SJSA1 (cell line): Measurements from ENCODE around the gene MLIP. TPM values are rescaled to one million over a fixed set of nuclear protein-coding genes. Genes with fewer than 3 reads are reported as not detected.
A peak's percentile ranks its signal among the peaks of the same experiment; 100 is the strongest.

Experiments used
- DNase-seq, 2 experiments: peaks; one replicate each; pipeline ENCODE4 v3.0.0-alpha.2; 2015 to 2020; ENCODE audit warnings: low spot score in 2 of 2, low read depth in 1 of 2
- H3K27ac ChIP-seq: fragments of 250-450 bp; sonication (Bioruptor Pico); 2 replicates; pipeline ENCODE4 v1.5.1; 2020; ENCODE audit warnings: mild to moderate bottlenecking, moderate library complexity
- H3K27me3 ChIP-seq: fragments of 250-450 bp; sonication (Bioruptor Pico); replicated peaks from 2 replicates; pipeline ENCODE4 v1.5.1; 2020; ENCODE audit warnings: mild to moderate bottlenecking, moderate library complexity
- H3K36me3 ChIP-seq: fragments of 250-450 bp; sonication (Bioruptor Pico); 2 replicates; pipeline ENCODE4 v1.5.1; 2020; ENCODE audit warnings: mild to moderate bottlenecking
- H3K4me1 ChIP-seq: fragments of 250-450 bp; sonication (Bioruptor Pico); replicated peaks from 2 replicates; pipeline ENCODE4 v1.6.1; 2021; ENCODE audit warnings: mild to moderate bottlenecking
- H3K4me3 ChIP-seq: fragments of 250-450 bp; sonication (Bioruptor Pico); 2 replicates; pipeline ENCODE4 v1.5.1; 2020; ENCODE audit warnings: mild to moderate bottlenecking
- H3K9me3 ChIP-seq: fragments of 250-450 bp; sonication (Bioruptor Pico); replicated peaks from 2 replicates; pipeline ENCODE4 v1.5.1; 2020; ENCODE audit warnings: mild to moderate bottlenecking
- total RNA-seq: library from RNA; depleted of rRNA; stranded (reverse); fragments of >200 nt; shearing (Covaris generic); gene quantifications from 2 replicates; pipeline ENCODE4 v1.2.3, GENCODE V29; 2014

The MLIP gene
- total RNA-seq, 1 experiment from 2014 or later = not detected

DNA sequence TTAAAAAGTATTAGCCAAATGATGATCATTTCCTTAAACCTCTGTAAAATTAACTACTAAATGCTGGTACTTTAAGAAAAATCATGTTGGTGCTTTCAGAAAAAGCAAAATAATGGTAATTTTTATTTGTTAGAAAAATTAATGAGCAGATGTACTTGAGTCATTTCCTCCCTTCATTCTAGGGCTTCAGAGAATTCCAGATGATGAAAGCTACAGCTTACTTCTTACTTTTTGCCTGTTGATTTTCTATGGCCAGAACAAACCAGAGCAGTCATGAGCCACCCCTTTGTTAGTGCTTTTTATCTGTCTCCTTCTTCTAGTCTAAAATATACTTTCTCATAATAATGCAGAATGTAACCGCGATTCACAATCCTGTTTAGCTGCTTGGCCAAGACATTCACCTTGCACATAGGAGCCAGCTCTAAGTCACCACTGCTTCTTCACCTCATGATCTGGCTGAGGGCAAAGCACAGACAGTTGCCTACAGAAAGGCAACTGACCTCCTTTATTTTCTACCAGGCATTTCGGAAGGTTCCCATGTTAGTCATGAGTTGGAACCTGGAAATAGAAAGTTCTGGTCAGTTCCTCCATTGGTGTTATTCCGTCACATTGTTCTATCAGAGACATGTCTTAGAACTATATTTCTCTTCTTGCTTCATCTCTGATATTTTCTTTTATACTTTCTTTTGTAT is 153.5 kb downstream of the MLIP start:
- Histone ChIP-seq H3K4me3 (no peak overlapping the region), H3K27ac (no peak overlapping the region), H3K36me3 (no peaks in the 10 kb centered on the region), H3K27me3 (no peaks in the 10 kb centered on the region), H3K4me1 (no peaks in the 10 kb centered on the region), H3K9me3 (no peaks in the 10 kb centered on the region)
- DNase-seq = no peak

DNA sequence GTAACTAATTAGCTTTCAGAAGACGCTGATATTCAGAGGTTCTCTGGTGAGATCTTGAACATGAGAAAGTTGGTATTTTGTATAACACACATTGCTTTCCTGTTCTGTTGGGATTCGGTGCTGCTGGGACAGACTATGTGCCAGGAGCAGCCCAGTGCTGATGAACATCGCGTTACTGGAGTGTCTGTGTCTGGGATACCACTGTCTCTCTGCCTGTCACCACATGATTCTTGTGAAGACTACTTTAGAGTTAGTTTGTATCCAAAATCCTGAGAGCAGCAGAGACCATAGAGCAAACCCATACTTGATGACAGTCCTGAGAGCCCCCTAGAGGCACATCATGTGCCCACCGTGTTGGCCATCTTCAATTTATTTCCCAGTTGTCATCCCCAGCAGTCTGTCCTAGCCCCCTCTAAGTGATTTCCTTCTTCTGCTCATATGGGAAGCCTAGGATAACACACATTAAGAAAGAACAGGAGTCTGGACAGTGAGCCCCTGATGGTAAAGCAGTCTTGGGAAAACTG is 155.2 kb downstream of the MLIP start:
- Histone ChIP-seq H3K27me3 (no peaks in the 10 kb centered on the region), H3K36me3 (no peaks in the 10 kb centered on the region), H3K9me3 (no peaks in the 10 kb centered on the region), H3K4me3 (no peak overlapping the region), H3K27ac (no peak overlapping the region), H3K4me1 (no peaks in the 10 kb centered on the region)
- DNase-seq = no peak

DNA sequence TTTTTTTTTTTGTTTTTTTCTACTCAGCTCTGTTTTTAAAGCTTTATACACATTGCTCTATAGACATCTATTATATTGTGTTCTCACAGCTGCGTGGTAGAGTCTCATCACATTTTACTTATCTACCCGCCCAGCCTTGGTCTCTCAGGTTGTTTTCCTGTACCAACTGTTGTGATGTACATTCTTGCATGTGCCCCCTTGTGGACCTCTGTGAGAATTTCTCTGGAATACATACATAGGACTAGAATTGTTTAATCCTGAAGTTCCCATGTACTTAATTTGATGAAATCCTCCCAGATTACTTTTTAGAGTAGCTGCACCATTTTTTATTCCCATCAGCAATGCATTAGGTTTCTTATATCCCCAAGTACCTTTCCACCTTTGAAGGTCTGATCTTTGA is 156.6 kb downstream of the MLIP start:
- H3K27me3 ChIP-seq = no peaks in the 10 kb centered on the region
- no peaks in the 10 kb centered on the region for H3K36me3 ChIP-seq
- no peaks in the 10 kb centered on the region for H3K4me1 ChIP-seq
- no peak overlapping the region for H3K4me3 ChIP-seq
- H3K27ac ChIP-seq = no peak overlapping the region
- no peak for DNase-seq
- no peaks in the 10 kb centered on the region for H3K9me3 ChIP-seq

DNA sequence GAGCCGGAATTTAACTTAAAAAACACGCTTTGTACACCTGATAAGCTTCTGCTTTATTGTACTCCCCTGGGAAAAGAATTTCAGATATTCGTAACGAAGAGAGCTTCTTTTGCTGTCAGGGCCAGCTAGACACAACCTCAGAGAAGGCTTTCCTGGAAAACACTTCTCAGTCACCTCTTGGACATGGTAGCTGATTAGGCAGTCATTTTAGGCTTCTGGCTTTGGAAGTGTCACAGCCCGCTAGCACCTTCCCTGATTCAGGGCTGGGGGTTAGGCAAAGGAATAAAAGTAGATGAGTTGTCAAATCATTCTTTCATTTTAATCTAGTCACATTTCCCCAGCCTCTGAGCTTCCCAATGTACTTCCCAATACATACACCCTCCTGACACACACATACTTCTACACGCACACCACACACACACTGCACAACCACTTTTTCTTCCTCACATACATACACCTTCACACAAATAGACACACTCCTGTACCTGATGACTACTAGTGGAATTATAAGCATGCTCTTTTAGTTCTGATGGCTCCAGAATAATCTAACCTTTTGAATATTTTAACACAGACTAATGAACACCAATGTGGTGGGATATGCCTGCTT is 162.1 kb downstream of the MLIP start:
- no peak for DNase-seq
- H3K27ac ChIP-seq = no peak overlapping the region

DNA sequence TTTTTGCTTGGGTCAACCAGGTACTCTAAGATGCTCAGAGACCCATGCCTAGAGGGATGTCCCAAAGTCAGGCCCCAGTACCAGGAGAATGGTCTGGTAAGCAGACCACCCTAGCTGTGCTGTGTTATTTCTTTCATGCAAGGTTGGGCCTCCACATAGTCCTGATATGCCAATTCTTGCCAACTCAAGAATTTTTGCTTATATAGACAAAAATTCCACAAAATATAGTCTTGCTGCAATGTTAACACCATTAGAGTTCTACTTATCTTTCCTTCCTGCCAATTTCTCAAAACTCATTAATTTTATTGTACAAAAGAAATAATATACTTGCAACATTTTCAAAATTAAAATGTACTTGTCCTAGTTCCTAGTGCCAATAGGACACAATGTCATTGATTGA is 163.1 kb downstream of the MLIP start:
- H3K4me3 ChIP-seq = no peak overlapping the region
- no peaks in the 10 kb centered on the region for H3K36me3 ChIP-seq
- no peak overlapping the region for H3K27ac ChIP-seq
- DNase-seq = no peak
- no peaks in the 10 kb centered on the region for H3K4me1 ChIP-seq
- H3K9me3 ChIP-seq = no peaks in the 10 kb centered on the region
- no peaks in the 10 kb centered on the region for H3K27me3 ChIP-seq

More for the DNA sequence above, 162.1 kb downstream of the MLIP start:
- Histone ChIP-seq H3K36me3 (no peaks in the 10 kb centered on the region), H3K9me3 (no peaks in the 10 kb centered on the region), H3K4me1 (no peaks in the 10 kb centered on the region), H3K4me3 (no peak overlapping the region), H3K27me3 (no peaks in the 10 kb centered on the region)

DNA sequence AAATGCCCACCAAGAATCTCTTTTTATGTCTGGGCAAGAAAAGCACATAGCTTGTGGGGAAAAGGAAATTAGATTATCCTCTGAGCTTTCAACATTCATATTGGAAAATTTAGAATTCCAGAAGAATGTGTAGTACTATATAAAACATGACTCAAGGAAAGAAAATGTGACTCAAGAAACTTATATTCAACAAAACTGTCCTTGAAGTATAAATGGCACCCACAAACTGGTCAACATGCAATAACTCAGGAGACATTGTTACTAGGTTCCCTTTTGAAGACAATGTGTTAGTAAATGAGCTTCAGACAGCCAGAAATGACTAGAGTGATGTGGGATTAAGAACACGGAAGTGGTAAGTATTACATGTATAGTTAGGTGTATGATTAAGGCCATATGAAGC is 170.9 kb downstream of the MLIP start:
- Histone ChIP-seq H3K27me3 (no peaks in the 10 kb centered on the region), H3K36me3 (no peaks in the 10 kb centered on the region), H3K27ac (peak overlapping the region; percentile 84), H3K9me3 (no peaks in the 10 kb centered on the region), H3K4me3 (no peak overlapping the region), H3K4me1 (peaks cover 33% of the 10 kb centered on the region)
- peak; percentile 55 to 90 for DNase-seq

DNA sequence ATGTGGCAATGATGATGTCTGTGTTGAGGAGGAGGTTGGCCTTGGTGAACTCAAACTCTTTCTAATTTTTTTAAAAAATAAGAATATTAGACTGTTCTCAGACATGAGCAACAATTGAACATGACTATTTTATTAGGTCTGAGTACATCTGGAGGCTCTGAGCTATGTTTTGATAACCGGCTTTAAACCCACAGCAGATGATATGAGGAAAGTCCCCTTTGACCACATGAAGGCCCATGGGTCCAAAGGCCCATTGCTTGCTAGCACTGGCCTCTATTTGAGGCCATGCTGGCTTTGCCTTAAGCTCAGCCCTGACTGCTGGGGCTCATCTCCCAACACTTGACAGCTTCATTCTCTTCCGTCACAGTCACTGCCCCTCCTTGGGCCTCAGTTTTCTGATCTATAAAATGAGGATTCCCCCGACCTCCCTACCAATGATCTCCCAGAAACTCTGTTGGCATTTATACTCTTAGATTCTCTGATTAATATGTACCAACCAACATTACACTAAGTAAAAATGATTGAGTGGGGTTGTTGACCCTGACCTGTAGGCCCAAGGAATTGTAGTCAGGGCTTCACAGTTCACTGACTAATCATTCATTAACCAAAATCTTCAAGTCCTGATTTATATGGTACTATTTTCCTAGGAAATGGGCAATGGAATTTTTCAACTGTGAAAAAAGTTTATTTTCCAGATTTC is 173.1 kb downstream of the MLIP start:
- Histone ChIP-seq H3K9me3 (no peaks in the 10 kb centered on the region), H3K4me1 (peaks cover 33% of the 10 kb centered on the region), H3K4me3 (no peak overlapping the region), H3K27ac (peak overlapping the region; percentile 84; the same call in 1 of the 2 replicates), H3K27me3 (no peaks in the 10 kb centered on the region), H3K36me3 (no peaks in the 10 kb centered on the region)
- DNase-seq = no peak

DNA sequence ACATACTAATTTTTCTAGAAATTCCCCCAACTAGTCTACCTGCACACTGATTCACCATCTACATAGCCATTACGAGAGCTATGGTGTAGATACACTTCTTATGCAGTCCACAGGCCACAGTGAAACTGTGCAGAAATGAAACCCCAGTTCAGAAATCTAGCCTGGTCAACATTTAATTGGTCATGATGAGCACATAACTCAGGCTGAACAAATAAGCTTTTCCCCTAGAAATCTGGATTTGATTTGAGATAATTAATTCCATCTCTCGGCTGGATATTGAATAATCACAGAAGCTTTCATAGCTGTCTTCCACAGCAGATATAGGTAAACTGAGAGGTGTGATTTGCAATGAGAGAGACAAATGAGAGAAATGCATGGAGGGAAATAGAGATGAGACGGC is 174.4 kb downstream of the MLIP start:
- no peak overlapping the region for H3K27ac ChIP-seq
- no peaks in the 10 kb centered on the region for H3K27me3 ChIP-seq
- peaks cover 33% of the 10 kb centered on the region for H3K4me1 ChIP-seq
- no peaks in the 10 kb centered on the region for H3K36me3 ChIP-seq
- no peaks in the 10 kb centered on the region for H3K9me3 ChIP-seq
- DNase-seq = no peak
- H3K4me3 ChIP-seq = no peak overlapping the region

DNA sequence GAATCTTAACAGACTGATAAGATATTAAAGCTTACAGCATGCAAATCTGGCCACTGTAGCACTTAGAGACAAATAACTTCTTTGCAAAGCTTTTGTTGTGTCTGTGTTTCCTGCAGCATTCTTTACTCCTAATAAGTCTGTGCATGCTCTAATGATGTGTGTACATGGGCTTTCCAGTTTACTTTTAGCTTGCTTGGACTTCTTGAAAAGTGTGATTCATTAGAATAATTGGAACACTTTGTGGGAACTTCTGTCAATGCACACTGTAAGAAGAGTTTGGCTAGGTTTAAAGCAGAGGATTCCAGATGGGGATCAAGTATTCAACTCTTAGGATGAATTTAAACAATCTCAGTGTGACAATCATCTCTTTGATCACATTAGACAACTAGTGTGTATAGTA is 174.9 kb downstream of the MLIP start:
- H3K27me3 ChIP-seq = no peaks in the 10 kb centered on the region
- no peaks in the 10 kb centered on the region for H3K36me3 ChIP-seq
- peaks cover 38% of the 10 kb centered on the region for H3K4me1 ChIP-seq
- H3K27ac ChIP-seq = no peak overlapping the region
- H3K4me3 ChIP-seq = no peak overlapping the region
- no peaks in the 10 kb centered on the region for H3K9me3 ChIP-seq
- DNase-seq = no peak

DNA sequence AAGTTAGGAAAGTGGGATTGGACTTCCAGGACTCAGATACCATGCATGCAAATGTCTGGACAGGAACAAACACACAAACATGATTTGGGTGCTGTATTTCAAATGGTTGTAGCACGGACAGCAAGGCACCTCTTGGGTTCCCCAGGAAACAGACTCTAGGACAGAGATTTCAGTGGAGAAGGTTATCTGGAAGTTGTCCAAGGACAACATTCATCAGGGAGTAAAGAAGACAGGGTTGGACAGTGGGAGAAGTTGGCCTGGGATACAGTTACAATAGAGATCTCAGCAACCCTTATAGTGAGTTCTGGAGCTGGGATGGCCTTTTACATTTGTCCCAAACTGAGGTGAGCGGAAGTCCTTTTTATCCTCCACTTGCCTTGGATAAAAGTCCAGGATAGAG is 177.2 kb downstream of the MLIP start:
- H3K27me3 ChIP-seq = no peaks in the 10 kb centered on the region
- peaks cover 20% of the 10 kb centered on the region for H3K4me1 ChIP-seq
- H3K4me3 ChIP-seq = no peak overlapping the region
- no peak for DNase-seq
- no peaks in the 10 kb centered on the region for H3K36me3 ChIP-seq
- H3K27ac ChIP-seq = no peak overlapping the region
- no peaks in the 10 kb centered on the region for H3K9me3 ChIP-seq

DNA sequence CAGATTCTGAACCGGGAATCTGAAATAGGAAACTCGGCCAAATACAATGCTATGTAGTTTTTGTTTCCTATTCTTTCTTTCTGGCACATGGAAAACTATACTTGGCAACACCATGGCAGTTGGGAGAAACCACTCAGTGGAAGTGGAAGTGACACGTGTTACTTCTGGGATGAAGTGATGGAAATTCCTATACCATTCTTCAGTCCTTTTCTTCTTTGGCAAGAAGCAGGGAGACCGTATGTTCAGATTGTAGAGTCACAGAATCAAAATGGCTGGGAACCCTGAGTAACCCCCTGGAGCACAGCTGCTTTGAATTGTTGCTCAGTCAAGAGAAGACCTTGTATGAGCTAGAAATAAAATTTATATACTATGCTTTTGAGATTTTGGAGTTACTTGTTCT is 178.2 kb downstream of the MLIP start:
- Histone ChIP-seq H3K9me3 (no peaks in the 10 kb centered on the region), H3K36me3 (no peaks in the 10 kb centered on the region), H3K4me1 (peaks cover 18% of the 10 kb centered on the region), H3K27ac (no peak overlapping the region), H3K4me3 (no peak overlapping the region), H3K27me3 (no peaks in the 10 kb centered on the region)
- no peak for DNase-seq

DNA sequence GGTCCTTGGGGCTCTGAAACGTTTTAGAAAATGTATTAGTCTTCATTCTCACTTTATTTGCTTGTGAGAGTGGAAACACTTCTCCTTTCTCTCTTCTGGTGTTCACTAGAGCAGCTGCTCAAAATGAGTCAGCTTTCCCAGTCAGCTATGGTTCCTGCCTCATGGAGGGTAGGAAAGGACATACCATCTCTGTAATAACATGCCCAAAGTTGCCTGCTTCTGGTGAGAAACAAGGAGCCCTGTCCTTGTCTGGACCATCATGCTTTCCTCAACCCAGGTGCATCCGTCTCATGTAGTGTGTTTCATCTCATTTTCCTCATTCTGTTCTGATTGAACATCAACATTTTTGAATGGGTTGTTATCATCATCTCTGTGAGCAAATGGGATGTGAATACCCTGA is 179.9 kb downstream of the MLIP start:
- Histone ChIP-seq H3K36me3 (no peaks in the 10 kb centered on the region), H3K4me1 (peaks cover 10% of the 10 kb centered on the region), H3K27ac (no peak overlapping the region), H3K27me3 (no peaks in the 10 kb centered on the region), H3K9me3 (no peaks in the 10 kb centered on the region), H3K4me3 (no peak overlapping the region)
- DNase-seq = no peak

DNA sequence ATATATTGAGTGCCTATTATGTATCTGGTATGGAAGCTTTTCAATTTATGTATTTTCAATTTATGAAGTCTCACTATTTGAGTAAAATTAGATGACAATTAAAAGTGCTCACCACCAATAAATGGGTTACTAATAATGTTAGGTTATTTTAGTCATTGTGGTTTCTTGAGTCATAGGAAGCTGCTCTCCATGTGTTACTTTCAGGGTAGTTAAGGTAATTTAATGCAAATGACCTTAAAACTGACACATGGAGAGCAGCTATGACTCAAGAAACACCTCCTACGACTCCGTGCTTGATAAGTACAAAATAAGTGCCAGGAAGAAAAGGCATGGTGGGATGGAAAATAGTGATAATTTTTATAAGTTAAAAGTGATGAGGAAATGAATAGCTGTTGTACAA is 180.5 kb downstream of the MLIP start:
- no peak for DNase-seq

DNA sequence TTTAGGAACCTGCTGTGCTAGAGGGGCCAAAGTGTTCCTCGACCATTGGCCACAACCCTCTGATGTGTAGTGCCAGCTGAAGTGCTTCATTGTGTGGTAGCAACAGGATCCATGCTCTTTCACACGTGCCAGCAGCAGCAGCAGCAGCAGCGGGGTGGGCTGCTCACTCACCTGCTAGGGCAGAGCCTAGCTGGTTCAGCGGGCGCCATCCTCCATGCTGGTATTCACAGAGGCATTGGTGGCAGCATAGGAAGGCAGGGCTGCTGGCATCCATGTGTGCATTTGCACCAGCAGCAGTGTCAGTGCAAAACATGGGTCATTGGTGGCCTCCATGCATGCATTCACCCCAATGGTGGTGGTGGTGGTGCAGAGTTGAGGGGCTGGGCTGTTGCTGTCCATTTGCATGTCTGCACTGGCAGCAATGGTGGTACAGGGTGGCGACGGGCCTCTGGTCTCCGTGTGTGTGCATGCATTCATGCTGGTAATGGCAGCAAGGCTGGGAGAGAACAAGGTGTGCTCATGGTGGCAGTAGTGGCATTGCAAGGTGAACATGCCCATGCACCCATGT is 183.8 kb downstream of the MLIP start:
- no peaks in the 10 kb centered on the region for H3K27me3 ChIP-seq
- H3K36me3 ChIP-seq = no peaks in the 10 kb centered on the region
- no peaks in the 10 kb centered on the region for H3K9me3 ChIP-seq
- no peak for DNase-seq
- peaks cover 7% of the 10 kb centered on the region for H3K4me1 ChIP-seq
- H3K27ac ChIP-seq = no peak overlapping the region
- H3K4me3 ChIP-seq = no peak overlapping the region

More for the DNA sequence above, 180.5 kb downstream of the MLIP start:
- Histone ChIP-seq H3K36me3 (no peaks in the 10 kb centered on the region), H3K9me3 (no peaks in the 10 kb centered on the region), H3K4me1 (peaks cover 7% of the 10 kb centered on the region), H3K4me3 (no peak overlapping the region), H3K27me3 (no peaks in the 10 kb centered on the region), H3K27ac (no peak overlapping the region)
